SW 1271 (cell line): ENCODE data around the gene MYH9.
"Not testable (repeated sequence)": the region's sequence is repeated elsewhere in the genome, so short reads cannot be mapped to it uniquely, and the experiment has no call there.

ENCODE experiments used
- DNase-seq, 2 experiments: peaks; one replicate each; lab custom pipeline; 2025; lab: John Stamatoyannopoulos, UW

Gene MYH9

GRCh38 chr22:36267058-36267457 lies 120.7 kb downstream of the MYH9 start:
- DNase-seq, result no peak

- not testable (repeated sequence) for DNase-seq
Measured at GRCh38 chr22:36263886-36264664, 123.7 kb downstream of the MYH9 start.

GRCh38 chr22:36263216-36263673 lies 124.5 kb downstream of the MYH9 start:
- not testable (repeated sequence) for DNase-seq

GRCh38 chr22:36262307-36262706 lies 125.5 kb downstream of the MYH9 start:
- DNase-seq, result not testable (repeated sequence)

- DNase-seq, result not testable (repeated sequence)
Measured at GRCh38 chr22:36261675-36262074, 126.1 kb downstream of the MYH9 start.

GRCh38 chr22:36259615-36260300 lies 128.0 kb downstream of the MYH9 start:
- DNase-seq, result no peak

- no peak for DNase-seq
Measured at GRCh38 chr22:36258701-36259614, 128.8 kb downstream of the MYH9 start.

- DNase-seq, result no peak
Measured at GRCh38 chr22:36257948-36258670, 129.7 kb downstream of the MYH9 start.

- DNase-seq, result no peak
Measured at GRCh38 chr22:36257308-36257707, 130.5 kb downstream of the MYH9 start.

- no peak for DNase-seq
Measured at GRCh38 chr22:36256478-36256877, 131.3 kb downstream of the MYH9 start.

- DNase-seq, result not testable (repeated sequence)
Measured at GRCh38 chr22:36255572-36255971, 132.2 kb downstream of the MYH9 start.

GRCh38 chr22:36253523-36254490 lies 134.0 kb downstream of the MYH9 start:
- DNase-seq, result no peak

- DNase-seq, result no peak
Measured at GRCh38 chr22:36252754-36253522, 134.8 kb downstream of the MYH9 start, which contains the start of gene APOL1. APOL1 (plus strand) TSS chr22:36253133; CDS start chr22:36254956, 1,823 bp downstream.

- DNase-seq, result not testable (repeated sequence)
Measured at GRCh38 chr22:36251979-36252608, 135.7 kb downstream of the MYH9 start.

- DNase-seq, result not testable (repeated sequence)
Measured at GRCh38 chr22:36250292-36250960, 137.3 kb downstream of the MYH9 start.

GRCh38 chr22:36249160-36249559 lies 138.6 kb downstream of the MYH9 start:
- DNase-seq, result no peak

- DNase-seq, result no peak
Measured at GRCh38 chr22:36247955-36248354, 139.8 kb downstream of the MYH9 start.

- DNase-seq, result no peak
Measured at GRCh38 chr22:36246718-36247117, 141.0 kb downstream of the MYH9 start.
